HG03342 (cell line): ENCODE results near the gene LACRT.

Source experiments
- ATAC-seq: cut with Tn5 transposase; IDR thresholded peaks from one replicate; pipeline ENCODE4 v1.9.1; 2021; ENCODE audit warnings: mild to moderate bottlenecking, moderate library complexity; ENCODE audit not compliant: unreplicated experiment

Gene LACRT

DNA sequence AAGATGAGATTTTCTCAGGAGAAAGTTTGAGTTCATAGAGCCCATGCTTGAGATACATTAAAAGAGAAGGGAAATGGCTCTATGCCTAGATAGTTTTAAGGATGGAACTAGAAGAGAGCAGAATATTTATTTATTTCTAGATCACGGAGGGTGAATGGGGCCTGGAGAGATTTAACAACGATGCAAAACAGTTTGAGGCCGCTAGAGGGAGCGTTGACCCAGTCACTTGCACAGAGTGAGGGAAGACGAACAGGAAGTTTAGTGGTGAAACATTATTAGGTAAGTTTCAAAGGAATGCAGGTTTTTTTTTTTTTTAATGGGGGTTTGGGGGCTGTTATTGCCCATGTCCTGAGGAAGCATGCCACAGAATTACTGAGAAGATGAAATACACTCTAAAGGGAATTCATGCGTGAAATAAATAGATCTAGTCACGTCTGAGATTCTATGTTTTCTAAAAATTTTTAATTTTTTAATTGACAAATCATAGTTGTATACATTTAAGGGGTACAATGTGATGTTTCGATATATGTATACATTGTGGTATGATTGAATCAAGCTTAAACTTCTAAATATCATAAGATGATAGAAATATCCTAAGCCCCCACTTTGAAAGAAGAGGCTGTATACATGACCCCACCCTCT, 31.4 kb downstream of the LACRT start:
- ATAC-seq = peak; percentile 87

DNA sequence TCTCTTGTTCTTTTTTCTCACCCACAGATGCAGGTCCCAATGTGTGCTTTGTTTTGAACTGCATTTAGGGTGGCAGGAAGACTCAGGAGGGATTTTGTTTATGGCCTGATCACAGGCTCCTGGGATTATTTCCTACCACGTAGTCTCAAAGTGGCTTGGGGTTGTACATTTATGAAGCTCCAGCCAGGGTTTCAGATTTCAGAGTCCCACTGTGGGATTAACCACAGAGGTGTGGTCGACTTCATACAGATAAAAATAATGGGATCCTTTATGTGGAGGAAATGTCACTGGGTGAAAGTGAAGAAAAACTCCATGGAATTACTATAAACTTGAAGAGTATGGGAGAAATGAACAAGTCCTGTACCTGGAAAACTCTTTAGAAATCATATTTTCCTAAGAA, 32.0 kb downstream of the LACRT start:
- ATAC-seq = no peak

DNA sequence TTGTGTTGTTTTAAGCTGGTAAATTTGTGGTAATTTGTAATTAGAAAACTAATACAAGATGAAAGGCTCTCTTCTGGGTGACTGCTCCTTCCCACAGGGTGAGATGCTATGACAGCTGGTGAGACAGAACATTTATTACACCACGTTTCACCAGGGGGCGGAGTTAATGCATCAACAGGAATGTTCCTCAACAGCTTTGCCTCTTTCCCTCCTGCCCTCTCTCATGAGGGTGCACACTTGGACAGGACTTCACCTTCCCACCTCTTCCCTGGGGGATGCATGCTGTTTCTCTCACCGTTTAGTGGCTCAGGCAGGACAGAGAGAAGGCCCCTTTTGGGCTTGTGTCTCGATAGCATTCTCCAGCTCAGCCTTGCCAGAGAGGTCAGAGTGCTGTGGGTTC, 32.9 kb downstream of the LACRT start:
- no peak for ATAC-seq

DNA sequence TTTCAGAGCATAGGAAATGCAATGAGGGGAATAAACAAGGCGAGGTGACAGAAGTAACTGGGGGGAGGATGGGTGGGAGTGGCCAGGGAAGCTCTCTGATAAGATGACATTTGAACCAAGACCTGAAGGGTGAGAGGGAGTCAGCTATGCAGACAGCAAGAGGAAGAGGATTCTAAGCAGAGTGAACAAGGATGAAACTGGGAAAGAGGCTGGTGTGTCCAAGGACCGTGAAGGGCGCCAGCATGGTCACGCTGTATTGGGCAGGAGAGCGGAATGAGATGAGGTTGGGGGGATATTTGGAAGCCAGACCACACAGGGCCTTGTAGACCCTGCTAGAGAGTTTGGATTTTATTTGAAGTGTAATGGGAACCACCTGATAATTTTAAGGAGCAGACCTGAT, 35.7 kb downstream of the LACRT start:
- ATAC-seq = no peak

DNA sequence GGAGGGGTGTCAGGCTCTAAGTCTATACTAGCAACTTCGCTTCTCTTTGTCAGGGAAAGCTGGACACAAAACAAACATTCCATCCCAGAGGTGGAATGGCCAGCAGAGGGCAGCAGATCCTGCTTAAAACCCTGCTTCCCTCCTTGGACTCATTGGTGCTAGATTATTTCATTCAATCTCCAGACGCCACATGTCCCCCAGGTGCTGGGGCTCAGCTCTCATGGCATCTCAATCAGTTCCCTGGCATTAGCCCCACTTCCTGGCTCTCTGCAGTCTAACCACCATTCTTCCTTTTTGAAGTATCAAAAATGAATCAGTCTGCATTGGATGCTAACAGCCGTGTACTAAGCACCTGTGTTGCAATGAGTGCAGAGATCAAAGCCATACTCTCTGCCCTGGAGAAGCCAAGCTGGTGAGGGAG, 38.2 kb downstream of the LACRT start:
- ATAC-seq = no peak

DNA sequence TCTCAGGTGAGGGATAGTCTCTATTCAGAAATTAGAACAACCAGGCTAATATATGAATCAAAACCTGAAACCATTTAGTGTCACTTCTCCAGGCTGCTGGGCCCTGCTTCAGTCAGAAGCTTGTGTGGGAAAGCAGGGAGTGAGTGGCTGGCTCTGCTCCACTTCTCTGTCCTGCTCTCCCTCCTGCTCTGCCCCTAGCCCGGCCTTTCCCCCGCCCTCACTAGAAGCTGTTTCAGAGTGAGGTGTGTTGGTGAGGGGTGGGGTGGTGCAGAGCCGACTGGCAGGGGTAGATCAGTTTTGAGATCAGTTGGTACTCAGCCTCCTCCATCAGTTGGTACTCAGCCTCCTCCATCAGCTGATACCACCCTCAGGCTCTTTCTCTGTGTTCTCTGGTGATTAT, 39.2 kb downstream of the LACRT start:
- no peak for ATAC-seq

DNA sequence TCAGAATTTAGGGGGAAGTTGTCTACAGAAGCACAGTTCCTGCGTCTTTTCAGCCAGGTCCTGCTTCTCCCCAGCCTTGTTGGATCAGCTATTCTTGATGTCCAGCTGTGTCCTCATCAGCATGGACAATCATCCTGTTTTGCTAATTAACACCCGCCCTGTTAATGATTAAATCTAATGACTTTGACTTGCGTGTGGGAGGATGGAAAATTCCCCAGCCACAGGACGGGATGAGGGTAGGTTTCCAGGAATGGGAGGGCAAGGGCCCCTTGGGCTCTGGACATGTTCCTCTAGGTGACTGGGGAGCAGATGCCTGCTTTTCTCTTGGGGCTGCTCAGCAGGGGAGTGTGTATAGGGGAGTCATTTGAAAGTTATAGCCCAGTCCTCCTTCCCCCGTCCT, 41.0 kb downstream of the LACRT start:
- no peak for ATAC-seq

DNA sequence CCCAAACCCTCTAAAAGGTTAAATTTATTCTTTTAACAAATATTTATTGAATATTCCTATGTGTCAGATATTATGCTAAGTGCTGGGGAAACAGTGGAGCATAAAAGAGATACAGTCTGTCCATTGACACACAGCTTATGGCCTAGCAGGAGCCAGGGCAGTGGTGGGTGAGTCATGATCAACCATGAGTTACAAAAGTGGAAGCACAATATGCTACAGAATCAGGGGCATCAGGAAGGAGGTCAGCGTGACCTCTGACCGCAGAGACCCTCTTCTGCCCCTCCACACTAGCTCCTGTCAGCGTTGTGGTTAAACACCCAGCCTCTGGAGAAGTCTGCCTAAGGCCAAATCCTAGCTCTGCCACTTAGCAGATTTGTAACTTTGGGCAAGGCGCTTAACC, 41.6 kb downstream of the LACRT start:
- ATAC-seq = no peak

DNA sequence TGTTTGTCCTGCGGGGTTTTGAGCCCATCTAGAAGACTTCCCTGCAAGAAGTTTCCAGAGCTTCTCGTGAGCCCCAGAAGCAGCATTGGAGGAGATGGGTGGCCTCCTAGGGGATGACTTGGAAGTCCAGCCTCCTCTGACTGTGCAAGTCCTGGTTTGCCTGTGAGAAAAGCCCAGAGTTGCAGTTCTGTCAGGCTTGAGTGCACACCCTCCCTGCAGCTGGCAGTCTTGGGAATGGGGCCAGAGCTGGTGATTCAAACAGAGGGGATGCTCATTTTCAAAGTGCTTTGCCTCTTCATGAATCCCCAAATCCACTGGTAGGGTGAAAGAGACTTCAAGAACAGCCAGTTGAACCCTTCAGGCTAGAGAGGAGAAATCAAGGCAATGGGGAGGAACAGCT, 42.4 kb downstream of the LACRT start:
- ATAC-seq = no peak

DNA sequence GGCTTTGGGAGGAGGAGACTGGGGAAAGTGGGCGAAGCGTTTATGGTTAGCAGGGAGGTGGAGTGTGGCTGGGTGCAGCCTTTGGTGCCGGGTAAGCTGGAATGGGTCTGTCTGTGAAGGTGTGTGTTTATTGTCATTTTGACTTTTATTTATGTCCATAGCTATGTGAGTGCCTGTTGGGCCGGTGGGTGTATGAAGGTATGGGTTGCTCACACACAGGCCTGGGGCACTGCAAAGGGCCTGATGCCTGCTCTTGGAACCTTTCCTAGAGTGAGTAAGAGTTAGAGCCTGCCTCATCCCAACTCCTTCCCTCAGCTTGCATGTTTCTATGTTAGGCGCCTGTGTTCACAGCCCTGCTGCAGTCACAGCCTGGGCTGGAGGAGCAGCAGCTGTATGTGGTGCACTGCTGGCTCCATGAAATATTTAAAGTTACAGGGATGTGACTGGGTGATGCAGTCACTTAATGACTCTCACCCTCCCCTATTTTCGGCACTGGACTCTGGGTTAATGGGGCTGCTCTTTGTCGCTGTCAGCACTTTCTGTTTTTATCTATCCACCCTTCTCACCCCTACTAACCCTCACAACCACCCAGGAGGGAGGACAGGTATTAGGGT, 43.6 kb downstream of the LACRT start:
- no peak for ATAC-seq

DNA sequence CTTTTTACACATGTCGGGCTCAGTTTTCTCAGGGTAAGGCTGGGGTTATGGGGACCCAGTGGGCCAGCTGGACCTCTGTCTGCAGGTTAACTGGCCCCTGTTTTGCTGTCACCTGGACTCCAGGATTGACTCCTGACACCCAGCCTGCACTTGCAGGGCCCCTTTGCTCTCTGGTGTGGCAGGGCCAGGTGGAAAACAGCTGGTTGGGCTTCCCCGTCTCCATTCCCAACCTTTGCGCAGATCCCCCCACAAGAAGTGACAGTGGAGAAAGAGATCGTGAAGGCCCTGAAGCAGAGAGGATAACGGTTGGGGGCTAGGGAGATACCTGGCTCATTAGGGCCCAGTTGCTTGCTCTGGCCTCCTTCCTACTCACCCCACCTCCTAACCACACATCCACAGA, 44.7 kb downstream of the LACRT start:
- ATAC-seq = no peak

DNA sequence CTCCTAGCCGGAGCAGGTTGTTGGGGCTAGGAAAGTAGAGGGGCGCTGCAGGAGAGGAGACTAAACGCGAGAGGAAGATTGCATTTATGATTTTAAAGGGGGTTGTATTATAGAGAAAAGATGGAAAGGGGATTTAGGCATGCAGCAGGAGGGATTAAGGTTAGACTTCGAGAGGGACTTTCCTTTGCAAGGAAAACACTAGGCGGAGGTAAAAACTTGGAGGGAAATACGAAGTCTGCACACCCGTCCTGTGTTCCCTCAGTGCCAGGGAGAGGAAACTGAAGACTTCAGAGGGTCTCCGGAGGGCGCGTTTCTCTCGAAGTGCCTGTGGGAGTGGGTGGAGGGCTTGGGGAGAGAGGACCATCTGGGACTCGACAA, 45.8 kb downstream of the LACRT start:
- ATAC-seq = no peak

DNA sequence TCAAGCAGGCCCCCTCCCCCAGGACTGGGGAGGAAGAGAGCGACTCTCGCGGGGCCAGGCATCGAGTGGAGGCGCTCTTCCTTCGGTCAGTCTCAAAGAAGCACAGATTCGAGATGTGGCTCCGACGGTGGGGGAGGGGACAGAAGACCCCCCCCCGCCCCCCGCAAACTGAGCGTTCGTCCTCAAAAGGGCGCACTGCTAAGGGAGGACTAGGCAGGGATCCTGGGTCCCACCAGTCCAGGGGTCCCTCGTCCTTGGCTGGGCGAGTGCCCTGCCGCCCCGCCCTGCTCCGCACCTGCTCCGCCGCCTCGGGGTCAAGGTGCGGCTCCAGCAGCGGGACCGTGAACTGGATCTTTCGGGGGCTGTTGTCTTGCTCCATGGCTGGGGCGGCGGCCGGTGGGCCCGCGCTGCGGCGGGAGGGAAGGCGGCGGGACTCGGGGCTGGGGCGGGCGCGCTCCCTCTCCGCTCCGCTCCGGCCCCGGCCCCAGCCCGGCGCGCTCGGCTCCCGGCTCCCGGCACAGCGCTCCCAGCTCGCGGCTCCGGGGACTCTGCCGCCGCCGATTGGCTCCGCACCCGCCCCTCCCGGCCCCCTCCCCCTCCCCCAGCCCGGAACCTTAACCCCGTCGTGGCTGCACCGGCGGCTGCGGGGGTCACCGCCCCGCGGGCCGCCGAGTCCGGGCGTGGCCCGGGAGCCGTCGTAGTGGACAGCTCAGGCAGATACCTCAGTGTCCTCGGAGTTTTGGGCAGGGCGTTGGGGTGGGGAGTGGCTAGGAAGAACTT, 46.4 kb downstream of the LACRT start, which contains the start of gene PPP1R1A:
PPP1R1A (minus strand) TSS at position 550 of the 780 bp plus-strand sequence; CDS start at position 379, 171 bp downstream.
- no peak for ATAC-seq

DNA sequence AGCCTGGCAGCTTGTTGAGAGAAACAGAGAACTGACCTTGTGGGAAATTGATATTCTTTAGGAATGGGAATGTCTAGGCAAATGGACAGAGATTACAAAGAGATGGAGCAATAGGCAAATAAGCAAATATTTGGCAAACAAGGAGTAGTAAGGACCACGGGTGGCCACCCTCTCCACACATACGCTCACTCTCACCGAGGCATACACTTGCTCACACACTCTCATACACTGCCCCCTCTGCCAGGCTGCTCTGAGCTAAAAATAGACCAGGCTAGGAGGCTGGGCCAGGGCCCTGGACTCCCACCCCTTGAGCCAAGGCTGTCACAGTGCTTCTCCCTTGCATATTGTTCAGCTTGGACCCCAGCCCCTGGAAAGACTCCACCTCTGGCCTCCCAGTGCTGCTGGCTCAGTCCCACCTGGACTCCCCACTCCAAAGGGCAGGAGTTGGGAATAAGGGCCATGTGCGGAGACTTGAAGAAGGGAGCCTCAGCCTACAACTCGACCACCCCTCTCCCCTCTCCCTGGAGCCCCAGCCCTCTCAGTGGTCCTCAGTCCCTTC, 47.3 kb downstream of the LACRT start:
- no peak for ATAC-seq

DNA sequence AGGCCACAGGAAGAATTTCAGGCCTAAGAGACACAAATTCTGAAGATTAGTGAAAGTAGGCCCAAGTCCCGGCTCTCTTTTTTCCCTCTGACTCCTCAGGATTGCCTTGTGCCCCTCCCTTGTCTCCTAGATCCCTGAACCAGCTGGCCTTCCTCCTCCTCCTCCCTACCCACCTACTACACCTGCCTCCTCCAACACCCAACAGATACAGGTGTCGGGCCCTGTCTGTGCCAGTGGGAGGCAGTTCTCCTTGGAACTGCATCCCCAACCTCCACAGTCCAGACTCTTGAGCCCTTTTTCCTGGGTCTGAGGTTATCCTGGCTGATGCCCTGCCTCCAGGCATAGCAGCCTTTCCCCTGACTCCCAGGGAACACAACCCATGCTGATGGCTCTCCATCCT, 48.1 kb downstream of the LACRT start:
- no peak for ATAC-seq

DNA sequence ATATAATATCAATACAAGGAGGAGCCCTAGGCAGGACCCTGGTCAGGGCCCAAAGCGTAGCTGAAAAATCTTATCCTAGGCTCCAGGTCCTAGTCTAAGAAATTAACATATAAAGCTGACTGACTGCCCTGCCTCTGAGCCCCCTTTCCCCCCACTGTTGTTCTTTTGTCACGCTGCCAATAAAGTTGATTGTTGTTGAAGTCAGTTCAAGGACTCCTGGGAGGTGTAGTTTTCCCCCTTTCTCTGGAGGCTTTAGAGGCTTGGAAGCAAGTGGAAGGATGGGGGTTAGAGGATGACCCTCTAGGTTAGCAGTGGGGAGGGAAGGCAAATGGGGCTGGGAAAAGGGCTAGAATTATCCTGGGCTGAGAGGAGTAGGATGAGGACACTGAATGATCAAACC, 49.5 kb downstream of the LACRT start:
- no peak for ATAC-seq

DNA sequence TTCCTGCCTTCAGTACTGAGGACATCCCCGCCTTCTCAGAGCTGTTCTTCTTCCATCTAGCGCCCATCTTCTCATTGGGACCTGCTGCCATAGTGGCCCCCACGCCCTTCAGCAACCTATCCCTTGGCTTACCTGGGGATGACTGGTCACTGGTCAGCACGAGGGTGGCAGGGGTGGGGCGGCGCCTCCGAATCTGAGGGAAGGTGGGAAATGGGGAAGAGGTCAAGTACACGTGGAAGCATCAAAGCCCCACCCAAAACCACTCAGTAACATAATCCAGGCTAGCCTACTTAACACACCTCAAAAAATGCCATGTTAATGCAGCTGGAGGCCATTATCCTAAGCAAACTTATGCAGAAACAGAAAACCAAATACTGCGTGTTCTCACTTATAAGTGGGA, 50.6 kb downstream of the LACRT start:
- no peak for ATAC-seq

DNA sequence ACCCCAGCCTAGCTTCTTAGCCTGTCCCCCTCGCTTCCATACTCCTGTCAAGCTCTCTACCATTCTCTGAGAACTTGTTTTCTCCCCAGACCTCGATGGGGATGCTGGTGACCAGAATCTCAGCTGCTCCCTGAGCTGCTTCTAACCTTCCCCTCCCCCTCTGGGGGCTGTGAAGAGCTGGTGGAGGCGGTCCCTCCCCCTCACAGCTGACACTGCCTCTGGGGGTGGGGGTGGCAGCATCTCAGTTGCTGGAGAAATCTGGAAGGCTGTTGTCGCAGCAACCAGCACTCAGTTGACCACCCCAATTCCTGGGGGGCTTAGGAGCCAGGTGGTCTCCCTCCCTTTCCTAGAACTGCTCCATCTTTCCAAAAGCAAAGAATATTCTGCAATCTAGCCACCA, 51.0 kb downstream of the LACRT start:
- no peak for ATAC-seq

DNA sequence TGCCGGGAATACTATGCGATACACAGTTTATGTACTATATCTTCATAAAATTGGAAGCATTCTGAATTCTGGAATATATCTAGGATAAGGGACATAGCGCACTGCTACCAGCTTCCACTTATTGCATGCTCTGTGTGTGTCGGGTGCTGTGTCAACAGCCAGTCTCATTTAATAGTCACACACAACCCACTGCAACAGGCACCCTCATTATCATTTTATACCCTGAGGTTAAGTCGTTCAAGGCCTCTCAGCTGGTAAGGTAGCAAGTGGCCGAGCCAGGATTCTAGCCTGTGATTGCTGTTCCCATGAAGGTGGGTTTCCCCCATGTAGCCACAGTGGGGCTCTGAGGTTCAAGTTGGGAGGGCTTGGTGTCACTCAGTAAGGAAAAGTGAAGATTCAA, 53.3 kb downstream of the LACRT start:
- ATAC-seq = no peak
